NCI-H2107 treated with DMSO at 0.1 percent for 48 hours (cell line): Measurements from ENCODE around the gene ANKRD13A.

Source experiments
- DNase-seq: peaks from one replicate; lab custom pipeline; 2025; ENCODE audit not compliant: unreplicated experiment; lab: John Stamatoyannopoulos, UW

The ANKRD13A gene

DNA sequence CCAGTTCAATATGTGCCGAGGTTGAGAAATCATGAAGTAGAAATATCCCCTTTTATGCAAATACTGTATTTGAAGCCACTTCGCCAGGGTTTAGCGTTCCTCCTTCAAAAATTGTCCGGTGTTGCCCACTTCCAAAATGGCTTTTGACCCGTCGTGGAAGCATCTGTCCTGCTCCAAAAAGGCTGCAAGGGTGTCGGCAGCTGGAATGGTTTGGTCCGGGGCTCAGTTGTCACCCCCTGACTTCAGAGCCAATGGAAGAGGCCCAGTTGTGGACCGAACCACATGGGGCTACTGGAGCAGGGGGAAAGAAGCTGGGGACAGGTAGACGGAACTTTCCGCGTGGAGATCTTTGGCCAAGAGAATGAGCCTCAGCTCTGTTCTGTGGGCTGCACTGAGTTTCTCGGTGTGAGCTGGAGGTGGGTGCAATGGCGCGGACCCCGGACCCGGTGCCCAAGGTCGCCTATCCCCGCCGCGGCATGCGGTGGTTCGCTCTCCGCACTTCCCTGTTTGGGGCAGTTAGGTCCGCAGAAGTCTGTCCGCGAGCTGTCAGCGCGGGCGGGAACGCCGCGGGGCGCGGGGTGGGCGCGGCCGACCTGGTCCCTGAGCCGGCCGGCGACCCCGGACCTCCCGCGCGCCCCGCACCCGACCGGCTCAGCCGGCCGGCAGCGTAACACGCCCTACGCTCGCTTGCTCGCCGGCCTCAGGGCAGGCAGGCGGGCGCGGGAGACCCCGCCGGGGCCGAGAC lies at the start of gene ANKRD13A:
TSS of gene ANKRD13A (plus strand) at position 527 of the 745 bp plus-strand sequence. CDS start 259 bp downstream, outside the sequence.
- DNase-seq: peak; percentile 81

DNA sequence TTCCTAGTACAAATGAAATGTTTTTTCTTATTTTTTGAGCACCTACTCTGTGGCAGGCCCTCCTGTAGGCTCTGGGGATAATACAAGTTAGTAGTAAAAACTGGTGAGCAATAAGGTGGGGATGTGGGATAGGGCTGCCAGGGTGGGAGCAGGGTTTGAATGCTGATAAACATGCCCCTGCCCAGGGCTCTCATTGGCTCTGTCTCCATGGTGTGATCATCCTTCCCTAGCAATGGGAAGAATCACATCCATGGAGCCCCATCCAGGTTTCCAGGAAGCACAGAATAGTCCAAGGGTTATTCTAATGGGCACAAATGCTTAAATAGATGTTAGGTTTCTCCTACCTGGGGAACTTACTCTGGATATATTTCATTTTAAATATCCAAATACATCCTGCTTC lies 48.6 kb upstream of the ANKRD13A start:
- no peak for DNase-seq

DNA sequence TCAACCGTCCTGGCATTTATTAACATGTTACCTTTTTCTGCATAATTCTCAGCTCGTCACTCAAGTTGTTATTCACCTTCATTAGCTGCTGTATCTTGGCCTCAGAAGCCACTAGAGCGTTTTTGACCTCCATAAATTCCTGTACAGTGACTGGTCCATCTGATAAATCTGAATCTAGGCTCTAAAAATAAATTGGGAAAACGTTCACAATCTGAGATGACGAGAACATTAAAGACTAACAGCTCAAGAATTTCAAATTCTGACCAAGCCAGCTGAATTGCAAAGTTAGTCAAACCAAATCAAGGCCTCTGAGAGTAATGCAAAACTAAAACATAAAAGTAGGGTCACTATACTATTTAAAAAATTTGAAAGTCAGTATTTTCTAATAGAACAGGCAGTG lies 48.1 kb upstream of the ANKRD13A start:
- DNase-seq: no peak

GRCh38 chr12:109951751-109952150 lies 47.5 kb upstream of the ANKRD13A start:
- DNase-seq: no peak

- DNase-seq: no peak
Observed at GRCh38 chr12:109952160-109952858, 46.9 kb upstream of the ANKRD13A start.

DNA sequence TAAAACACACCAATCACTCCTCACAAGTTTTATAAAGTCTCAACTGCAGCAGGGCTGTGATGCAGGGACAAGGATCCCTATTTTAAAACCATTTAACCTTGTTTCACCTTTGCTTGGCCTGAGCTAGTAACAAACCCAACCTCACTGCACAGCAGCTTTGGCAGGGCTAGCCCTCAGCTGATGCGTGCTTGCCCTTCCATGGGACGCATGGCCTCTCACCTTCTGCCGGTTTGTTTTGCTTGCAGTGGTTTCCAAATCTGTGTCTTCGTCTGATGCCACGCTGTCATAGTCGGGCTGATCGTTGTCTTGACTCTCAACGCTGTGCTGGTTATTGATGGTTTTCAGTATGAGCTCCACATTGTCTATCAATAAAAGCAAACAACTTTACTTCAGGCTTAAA lies 46.4 kb upstream of the ANKRD13A start:
- no peak for DNase-seq

- DNase-seq: no peak
Observed at GRCh38 chr12:109953656-109954055, 45.6 kb upstream of the ANKRD13A start.

DNA sequence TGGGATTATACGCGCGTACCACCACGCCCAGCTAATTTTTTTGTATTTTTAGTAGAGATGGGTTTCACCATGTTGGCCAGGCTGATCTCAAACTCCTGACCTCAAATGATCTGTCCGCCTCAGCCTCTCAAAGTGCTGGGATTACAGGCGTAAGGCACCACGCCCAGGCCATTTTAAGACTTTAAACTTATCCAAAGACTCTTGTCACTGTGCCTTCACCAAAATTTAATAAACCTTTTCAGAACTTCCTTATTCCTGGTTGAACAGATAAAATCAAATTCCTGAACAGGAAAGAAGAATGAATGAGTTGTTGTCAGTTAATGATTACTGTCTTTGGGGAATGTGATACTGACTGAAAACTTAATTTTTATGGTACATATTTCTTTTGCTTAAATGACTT lies 40.9 kb upstream of the ANKRD13A start:
- no peak for DNase-seq

DNA sequence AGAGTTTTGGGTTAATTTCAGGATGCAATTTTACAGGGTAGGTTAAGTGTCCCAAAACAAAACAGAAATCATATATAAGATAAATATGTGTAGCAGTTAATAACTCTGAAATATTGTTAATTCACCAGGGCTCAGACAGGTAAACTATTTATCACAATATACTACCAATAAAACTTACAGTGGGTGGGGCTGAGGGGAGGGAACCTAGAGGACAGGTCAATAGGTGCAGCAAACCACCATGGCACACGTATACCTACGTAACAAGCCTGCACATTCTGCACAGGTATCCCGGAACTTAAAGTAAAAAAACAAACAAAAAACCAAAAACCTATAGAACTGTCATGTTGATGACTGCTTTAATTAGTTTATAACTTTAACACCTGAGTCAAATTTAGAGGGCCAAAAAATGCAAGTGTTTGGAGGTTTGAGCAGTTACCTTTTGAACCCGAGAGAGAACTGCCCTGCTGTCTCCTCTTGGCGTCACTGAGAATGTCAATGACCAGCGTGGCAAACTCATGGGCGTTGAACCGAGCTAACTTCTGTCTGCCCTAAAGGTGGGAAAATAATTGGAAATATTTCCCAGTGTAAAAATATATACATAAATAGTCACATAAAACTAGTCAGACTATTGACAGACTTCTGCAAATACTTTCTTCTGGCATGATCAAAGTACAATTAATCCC lies 39.7 kb upstream of the ANKRD13A start:
- DNase-seq: no peak

GRCh38 chr12:109961201-109961600 lies 38.0 kb upstream of the ANKRD13A start:
- DNase-seq: no peak

- no peak for DNase-seq
Observed at GRCh38 chr12:109961612-109962011, 37.6 kb upstream of the ANKRD13A start.

DNA sequence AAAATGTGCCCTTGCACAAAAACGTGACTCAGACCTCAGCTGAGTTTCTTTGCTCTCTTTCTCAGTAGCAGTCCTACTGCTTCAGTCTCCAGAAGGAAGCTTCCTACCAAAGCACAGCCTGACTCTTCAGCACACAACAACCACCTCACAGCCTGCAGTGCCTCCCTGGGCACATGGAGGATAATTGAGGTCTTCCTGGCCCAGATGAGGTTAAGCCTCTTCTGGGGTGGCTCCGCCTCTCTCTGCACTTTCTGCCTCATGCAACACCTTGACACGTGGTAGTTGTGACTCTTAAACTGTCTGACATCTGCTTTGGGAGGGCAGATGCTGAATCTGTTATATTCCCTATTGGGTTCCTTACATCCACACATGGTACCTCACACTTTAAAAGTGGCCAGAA lies 36.8 kb upstream of the ANKRD13A start:
- no peak for DNase-seq

DNA sequence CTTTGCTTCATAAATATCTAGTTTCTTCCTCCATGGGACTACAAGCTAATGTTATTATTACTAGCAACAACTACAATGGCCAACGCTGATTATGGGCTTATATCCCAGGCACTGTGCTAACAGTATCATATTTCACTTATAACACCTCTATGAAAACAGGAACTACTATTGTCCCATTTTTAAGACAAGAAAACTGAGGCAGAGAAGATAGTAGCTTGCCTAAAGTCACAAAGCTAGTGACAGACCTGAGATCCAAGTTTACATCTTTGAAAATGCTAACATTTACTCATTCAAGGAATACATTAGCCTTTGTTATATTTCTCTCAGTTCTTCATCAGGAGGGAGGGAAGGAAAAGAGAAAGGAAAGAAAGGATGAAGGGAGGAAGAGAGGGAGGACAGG lies 35.9 kb upstream of the ANKRD13A start:
- no peak for DNase-seq

GRCh38 chr12:109963743-109964429 lies 35.3 kb upstream of the ANKRD13A start:
- DNase-seq: no peak

- DNase-seq: no peak
Observed at GRCh38 chr12:109966546-109966945, 32.7 kb upstream of the ANKRD13A start.

GRCh38 chr12:109967383-109968031 lies 31.7 kb upstream of the ANKRD13A start:
- DNase-seq: no peak

DNA sequence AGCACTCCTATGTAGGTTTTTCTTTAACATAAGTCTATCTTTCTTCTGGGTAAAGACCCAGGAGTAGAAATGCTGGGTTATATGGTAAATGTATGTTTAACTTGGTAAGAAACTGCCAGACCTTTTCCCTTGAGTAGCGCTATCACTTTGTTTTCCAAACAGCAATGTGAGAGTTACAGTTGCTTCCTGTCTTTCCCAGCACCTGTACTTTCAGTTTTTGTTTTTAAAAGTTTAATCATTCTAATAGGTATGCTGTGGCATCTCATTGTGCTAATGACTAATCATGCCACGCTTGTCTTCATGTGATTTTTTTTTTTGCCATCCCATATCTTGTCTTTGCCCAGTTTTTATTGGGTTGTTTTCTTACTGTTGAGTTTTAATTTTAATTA lies 31.2 kb upstream of the ANKRD13A start:
- DNase-seq: no peak

DNA sequence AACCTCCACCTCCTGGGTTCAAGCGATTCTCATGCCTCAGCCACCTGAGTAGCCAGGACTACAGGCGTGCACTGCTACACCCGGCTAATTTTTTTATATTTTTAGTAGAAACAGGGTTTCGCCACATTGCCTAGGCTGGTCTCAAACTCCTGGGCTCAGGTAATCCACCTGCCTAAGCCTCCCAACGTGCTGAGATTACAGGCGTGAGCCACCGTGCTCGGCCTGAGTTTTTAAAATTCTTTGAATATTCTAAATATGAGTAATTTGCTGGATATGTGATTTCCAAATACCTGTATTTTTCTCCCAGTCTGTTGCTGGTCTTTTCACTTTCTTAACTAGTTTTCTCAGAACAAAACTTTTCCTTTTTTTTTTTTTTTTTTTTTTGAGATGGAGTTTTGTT lies 30.4 kb upstream of the ANKRD13A start:
- no peak for DNase-seq

DNA sequence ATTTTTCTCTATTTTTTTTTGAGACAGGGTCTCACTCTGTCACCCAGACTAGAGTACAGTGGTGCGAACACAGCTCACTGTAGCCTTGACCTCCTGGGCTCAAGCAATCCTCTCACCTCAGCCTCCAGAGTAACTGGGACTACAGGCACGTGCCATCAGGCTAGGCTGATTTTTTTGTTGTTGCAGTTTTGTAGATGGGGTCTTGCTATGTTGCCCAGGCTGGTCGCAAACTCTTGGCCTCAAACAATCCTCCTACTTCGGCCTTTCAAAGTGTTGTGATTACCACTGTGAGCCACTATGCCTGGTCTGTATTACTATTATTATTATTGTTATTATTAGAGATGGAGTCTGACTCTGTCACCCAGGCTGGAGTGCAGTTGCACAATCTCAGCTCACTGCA lies 26.4 kb upstream of the ANKRD13A start:
- no peak for DNase-seq

DNA sequence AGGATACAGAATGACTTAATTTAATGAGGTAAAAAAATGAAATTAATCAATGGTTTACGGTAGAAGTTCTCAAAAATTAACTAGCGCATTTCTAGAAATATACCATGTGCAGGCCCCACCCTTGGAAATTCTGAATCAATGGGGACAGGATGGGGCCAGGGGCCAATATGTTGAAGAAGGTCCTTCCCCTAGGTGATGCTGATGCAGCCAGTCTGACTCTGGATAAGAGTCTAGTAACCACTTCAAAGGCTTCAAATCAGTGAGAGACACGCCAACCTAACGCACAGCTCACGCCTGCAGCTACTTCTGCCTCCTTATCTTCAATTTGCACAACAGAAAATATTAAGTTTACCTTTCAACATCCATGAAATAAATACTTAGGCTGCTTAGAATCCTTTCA lies 17.9 kb upstream of the ANKRD13A start:
- no peak for DNase-seq

- DNase-seq: no peak
Observed at GRCh38 chr12:109982210-109982609, 17.0 kb upstream of the ANKRD13A start.
